BLaER1 (cell line): Measurements from ENCODE around the gene PRDM7.
A peak's percentile ranks its signal among the peaks of the same experiment; 100 is the strongest.
"Not testable (repeated sequence)": the region's sequence is repeated elsewhere in the genome, so short reads cannot be mapped to it uniquely, and the experiment has no call there.

Experiments used
- H3K27ac ChIP-seq: shearing (Covaris generic); formaldehyde crosslinking; 2 replicates; pipeline ENCODE4 v1.8.1; 2022
- H3K27me3 ChIP-seq: shearing (Covaris generic); formaldehyde crosslinking; 2 replicates; pipeline ENCODE4 v1.8.1; 2022
- H3K36me3 ChIP-seq: shearing (Covaris generic); formaldehyde crosslinking; 2 replicates; pipeline ENCODE4 v1.8.1; 2022
- H3K4me1 ChIP-seq: shearing (Covaris generic); formaldehyde crosslinking; 2 replicates; pipeline ENCODE4 v1.8.1; 2022
- H3K4me2 ChIP-seq: shearing (Covaris generic); formaldehyde crosslinking; 2 replicates; pipeline ENCODE4 v1.8.1; 2022
- H3K4me3 ChIP-seq: shearing (Covaris generic); formaldehyde crosslinking; 2 replicates; pipeline ENCODE4 v1.8.1; 2022
- H3K9ac ChIP-seq: shearing (Covaris generic); formaldehyde crosslinking; 2 replicates; pipeline ENCODE4 v1.8.1; 2022
- H3K9me3 ChIP-seq: shearing (Covaris generic); formaldehyde crosslinking; 2 replicates; pipeline ENCODE4 v1.8.1; 2022
- H4K20me1 ChIP-seq: shearing (Covaris generic); formaldehyde crosslinking; 2 replicates; pipeline ENCODE4 v1.8.1; 2022
- Cebpa-rat ChIP-seq: shearing (Covaris generic); IDR thresholded peaks from 2 replicates; pipeline ENCODE4 v1.8.1; 2022

PRDM7 gene

GRCh38 chr16:90077240-90077756 is at the start of gene PRDM7:
TSS of gene PRDM7 (minus strand) at chr16:90077331. CDS start at chr16:90075910, 1,421 bp downstream.
- Histone ChIP-seq H3K27me3 (no peaks in the 10 kb centered on the region), H3K4me1 (peaks cover 24% of the 10 kb centered on the region), H3K36me3 (no peaks in the 10 kb centered on the region), H3K4me2 (peak within 1 kb of the TSS; percentile 91), H3K4me3 (peak within 1 kb of the TSS; percentile 61), H3K9ac (peak within 1 kb of the TSS; percentile 47), H3K9me3 (no peaks in the 10 kb centered on the region), H3K27ac (peak within 1 kb of the TSS; percentile 71), H4K20me1 (no peaks in the 10 kb centered on the region)
- no peak for TF ChIP-seq Cebpa-rat

- H3K4me1 ChIP-seq, H3K27me3 ChIP-seq, H3K4me2 ChIP-seq, H3K27ac ChIP-seq, H3K36me3 ChIP-seq, H3K9me3 ChIP-seq, H3K9ac ChIP-seq, H4K20me1 ChIP-seq, H3K4me3 ChIP-seq: not testable (repeated sequence)
Observed at GRCh38 chr16:90121846-90122245, 44.7 kb upstream of the PRDM7 start.

GRCh38 chr16:90107617-90108016 is 30.5 kb upstream of the PRDM7 start:
- H3K4me2 ChIP-seq, H3K27me3 ChIP-seq, H3K4me3 ChIP-seq, H3K9me3 ChIP-seq, H3K9ac ChIP-seq, H3K27ac ChIP-seq, H3K4me1 ChIP-seq, H4K20me1 ChIP-seq, H3K36me3 ChIP-seq: not testable (repeated sequence)

GRCh38 chr16:90107060-90107459 is 29.9 kb upstream of the PRDM7 start:
- not testable (repeated sequence) for H3K4me2 ChIP-seq, H3K36me3 ChIP-seq, H3K9me3 ChIP-seq, H3K9ac ChIP-seq, H3K27ac ChIP-seq, H3K4me1 ChIP-seq, H3K27me3 ChIP-seq, H4K20me1 ChIP-seq, H3K4me3 ChIP-seq

GRCh38 chr16:90106271-90106670 is 29.1 kb upstream of the PRDM7 start:
- H3K27ac ChIP-seq, H3K27me3 ChIP-seq, H3K9me3 ChIP-seq, H3K9ac ChIP-seq, H3K4me2 ChIP-seq, H3K36me3 ChIP-seq, H3K4me1 ChIP-seq, H3K4me3 ChIP-seq, H4K20me1 ChIP-seq: not testable (repeated sequence)

- H3K4me1 ChIP-seq, H3K9ac ChIP-seq, H3K9me3 ChIP-seq, H3K4me3 ChIP-seq, H3K36me3 ChIP-seq, H3K27ac ChIP-seq, H3K4me2 ChIP-seq, H3K27me3 ChIP-seq, H4K20me1 ChIP-seq: not testable (repeated sequence)
Observed at GRCh38 chr16:90104725-90105124, 27.6 kb upstream of the PRDM7 start.

GRCh38 chr16:90102086-90102884 is 25.2 kb upstream of the PRDM7 start:
- not testable (repeated sequence) for H3K27me3 ChIP-seq, H3K9ac ChIP-seq, H3K9me3 ChIP-seq, H3K36me3 ChIP-seq, H3K4me3 ChIP-seq, H3K4me1 ChIP-seq, H3K4me2 ChIP-seq, H4K20me1 ChIP-seq, H3K27ac ChIP-seq

GRCh38 chr16:90101332-90101731 is 24.2 kb upstream of the PRDM7 start:
- H4K20me1 ChIP-seq, H3K4me2 ChIP-seq, H3K27ac ChIP-seq, H3K4me1 ChIP-seq, H3K4me3 ChIP-seq, H3K9me3 ChIP-seq, H3K27me3 ChIP-seq, H3K9ac ChIP-seq, H3K36me3 ChIP-seq: not testable (repeated sequence)

- not testable (repeated sequence) for H3K9ac ChIP-seq, H3K4me2 ChIP-seq, H3K27me3 ChIP-seq, H3K4me1 ChIP-seq, H3K27ac ChIP-seq, H3K9me3 ChIP-seq, H4K20me1 ChIP-seq, H3K4me3 ChIP-seq, H3K36me3 ChIP-seq
Observed at GRCh38 chr16:90100790-90101189, 23.7 kb upstream of the PRDM7 start.

GRCh38 chr16:90100229-90100628 is 23.1 kb upstream of the PRDM7 start:
- not testable (repeated sequence) for H4K20me1 ChIP-seq, H3K4me1 ChIP-seq, H3K4me2 ChIP-seq, H3K9me3 ChIP-seq, H3K4me3 ChIP-seq, H3K9ac ChIP-seq, H3K36me3 ChIP-seq, H3K27me3 ChIP-seq, H3K27ac ChIP-seq

GRCh38 chr16:90098936-90099335 is 21.8 kb upstream of the PRDM7 start:
- not testable (repeated sequence) for H3K9me3 ChIP-seq, H3K9ac ChIP-seq, H3K27me3 ChIP-seq, H4K20me1 ChIP-seq, H3K27ac ChIP-seq, H3K36me3 ChIP-seq, H3K4me3 ChIP-seq, H3K4me2 ChIP-seq, H3K4me1 ChIP-seq

GRCh38 chr16:90097010-90097684 is 20.0 kb upstream of the PRDM7 start:
- not testable (repeated sequence) for H3K9me3 ChIP-seq, H3K9ac ChIP-seq, H3K27me3 ChIP-seq, H4K20me1 ChIP-seq, H3K4me3 ChIP-seq, H3K36me3 ChIP-seq, H3K4me2 ChIP-seq, H3K27ac ChIP-seq, H3K4me1 ChIP-seq

- H3K36me3 ChIP-seq, H3K9ac ChIP-seq, H3K9me3 ChIP-seq, H3K4me3 ChIP-seq, H3K27me3 ChIP-seq, H3K4me1 ChIP-seq, H3K27ac ChIP-seq, H4K20me1 ChIP-seq, H3K4me2 ChIP-seq: not testable (repeated sequence)
Observed at GRCh38 chr16:90094791-90095190, 17.7 kb upstream of the PRDM7 start.

GRCh38 chr16:90094296-90094695 is 17.2 kb upstream of the PRDM7 start:
- H3K36me3 ChIP-seq, H4K20me1 ChIP-seq, H3K9me3 ChIP-seq, H3K9ac ChIP-seq, H3K4me3 ChIP-seq, H3K4me1 ChIP-seq, H3K4me2 ChIP-seq, H3K27me3 ChIP-seq, H3K27ac ChIP-seq: not testable (repeated sequence)

- H4K20me1 ChIP-seq, H3K4me1 ChIP-seq, H3K27me3 ChIP-seq, H3K27ac ChIP-seq, H3K9me3 ChIP-seq, H3K9ac ChIP-seq, H3K36me3 ChIP-seq, H3K4me3 ChIP-seq, H3K4me2 ChIP-seq: not testable (repeated sequence)
Observed at GRCh38 chr16:90093799-90094198, 16.7 kb upstream of the PRDM7 start.
